A673 (cell line): Measurements from ENCODE around the gene MYL3.

Experiments
- CTCF ChIP-seq: fragments of 300-800, 200-600 bp; sonication (generic); conservative IDR thresholded peaks from 2 replicates; pipeline ENCODE4 v1.5.1; 2017; ENCODE audit warnings: low read depth, mild to moderate bottlenecking, antibody characterized with exemption, low read length, moderate library complexity, mixed read lengths
- EZH2 ChIP-seq: fragments of 200-600 bp; sonication (generic); IDR thresholded peaks from 2 replicates; pipeline ENCODE4 v1.6.1; 2017; ENCODE audit warnings: borderline replicate concordance, low read depth, mild to moderate bottlenecking, mixed read lengths, antibody characterized with exemption, low read length; ENCODE audit not compliant: poor library complexity, severe bottlenecking

DNA sequence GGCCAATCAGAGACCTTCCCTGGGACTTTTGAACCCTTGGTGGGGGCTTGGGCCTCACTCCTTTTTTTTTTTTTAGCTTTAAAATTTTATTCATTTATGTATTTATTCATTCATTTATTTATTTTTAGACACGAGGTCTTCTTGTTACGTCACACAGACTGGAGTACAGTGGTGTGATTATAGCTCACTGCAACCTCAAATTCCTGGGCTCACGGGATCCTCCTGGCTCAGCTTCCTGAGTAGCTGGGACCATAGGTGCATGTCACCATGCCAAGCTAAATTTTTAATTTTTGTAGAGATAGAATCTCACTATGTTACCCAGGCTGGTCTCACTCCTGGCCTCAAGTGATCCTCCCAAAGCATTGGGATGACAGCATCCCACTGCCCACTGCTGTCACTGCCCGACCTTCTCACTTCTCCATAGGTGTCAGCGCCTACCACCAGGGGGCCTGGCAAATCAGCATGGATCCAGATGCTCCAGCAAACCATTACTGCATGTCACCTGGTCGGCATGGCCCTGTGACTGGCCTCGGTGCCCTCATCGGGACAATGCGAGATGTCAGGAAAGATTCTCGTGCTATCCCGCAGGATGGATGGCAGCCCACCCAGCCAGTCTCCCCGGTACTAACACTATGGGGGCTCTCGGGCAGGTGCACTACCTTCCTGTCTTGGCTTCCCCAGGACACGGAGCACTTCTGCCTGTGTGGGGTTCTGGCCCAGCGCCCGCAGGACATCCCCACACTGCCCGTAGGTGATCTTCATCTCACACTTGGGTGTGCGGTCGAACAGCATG lies 3.0 kb downstream of the MYL3 start:
- TF ChIP-seq CTCF (no peak; the same call in 1 of the 2 replicates), EZH2 (no peak)
